NB4 (cell line): ENCODE results near the gene DTX3L.

ENCODE experiments used
- DNase-seq: peaks from one replicate; pipeline ENCODE4 v3.0.0; 2010; ENCODE audit warnings: low read depth
- H3K4me3 ChIP-seq: one replicate; pipeline ENCODE4 v1.5.1; 2011; ENCODE audit warnings: mild to moderate bottlenecking, low read depth, low read length, moderate library complexity
- MAX ChIP-seq: IDR thresholded peaks from 2 replicates; pipeline ENCODE4 v1.6.1; 2011; ENCODE audit warnings: low read depth, low read length
- MYC ChIP-seq: IDR thresholded peaks from 2 replicates; pipeline ENCODE4 v1.6.1; 2011; ENCODE audit warnings: low read depth, low read length
- POLR2A ChIP-seq: IDR thresholded peaks from 2 replicates; pipeline ENCODE4 v1.6.1; 2011; ENCODE audit warnings: mild to moderate bottlenecking; ENCODE audit not compliant: insufficient read length; ENCODE audit errors: extremely low read depth
- TF ChIP-seq, protein P1 (sequence below): IDR thresholded peaks from one replicate; pipeline ENCODE4 v1.5.1; 2012; ENCODE audit warnings: low read depth, low read length

The DTX3L gene

DNA sequence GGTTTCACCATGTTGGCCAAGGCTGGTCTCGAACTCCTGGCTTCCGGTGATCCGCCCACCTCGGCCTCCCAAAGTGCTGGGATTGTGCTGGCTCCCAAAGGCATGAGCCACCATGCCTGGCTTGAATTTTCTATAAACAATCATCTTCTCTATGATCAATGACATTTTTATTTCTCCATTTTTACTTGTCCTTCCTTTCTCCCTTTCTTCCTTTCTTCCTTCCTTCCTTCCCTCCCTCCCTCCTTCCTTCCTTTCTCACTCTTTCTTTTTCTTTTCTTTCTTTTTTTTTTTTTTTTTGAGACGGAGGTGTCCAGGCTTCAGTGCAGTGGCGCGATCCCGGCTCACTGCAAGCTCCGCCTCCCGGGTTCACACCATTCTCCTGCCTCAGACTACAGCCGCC, 40.8 kb upstream of the DTX3L start:
- no peak overlapping the region for H3K4me3 ChIP-seq
- DNase-seq = no peak
- no peak for TF ChIP-seq MYC
- TF ChIP-seq, protein P1, sequence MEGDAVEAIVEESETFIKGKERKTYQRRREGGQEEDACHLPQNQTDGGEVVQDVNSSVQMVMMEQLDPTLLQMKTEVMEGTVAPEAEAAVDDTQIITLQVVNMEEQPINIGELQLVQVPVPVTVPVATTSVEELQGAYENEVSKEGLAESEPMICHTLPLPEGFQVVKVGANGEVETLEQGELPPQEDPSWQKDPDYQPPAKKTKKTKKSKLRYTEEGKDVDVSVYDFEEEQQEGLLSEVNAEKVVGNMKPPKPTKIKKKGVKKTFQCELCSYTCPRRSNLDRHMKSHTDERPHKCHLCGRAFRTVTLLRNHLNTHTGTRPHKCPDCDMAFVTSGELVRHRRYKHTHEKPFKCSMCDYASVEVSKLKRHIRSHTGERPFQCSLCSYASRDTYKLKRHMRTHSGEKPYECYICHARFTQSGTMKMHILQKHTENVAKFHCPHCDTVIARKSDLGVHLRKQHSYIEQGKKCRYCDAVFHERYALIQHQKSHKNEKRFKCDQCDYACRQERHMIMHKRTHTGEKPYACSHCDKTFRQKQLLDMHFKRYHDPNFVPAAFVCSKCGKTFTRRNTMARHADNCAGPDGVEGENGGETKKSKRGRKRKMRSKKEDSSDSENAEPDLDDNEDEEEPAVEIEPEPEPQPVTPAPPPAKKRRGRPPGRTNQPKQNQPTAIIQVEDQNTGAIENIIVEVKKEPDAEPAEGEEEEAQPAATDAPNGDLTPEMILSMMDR = no peak
- no peak for TF ChIP-seq POLR2A
- no peak for TF ChIP-seq MAX

DNA sequence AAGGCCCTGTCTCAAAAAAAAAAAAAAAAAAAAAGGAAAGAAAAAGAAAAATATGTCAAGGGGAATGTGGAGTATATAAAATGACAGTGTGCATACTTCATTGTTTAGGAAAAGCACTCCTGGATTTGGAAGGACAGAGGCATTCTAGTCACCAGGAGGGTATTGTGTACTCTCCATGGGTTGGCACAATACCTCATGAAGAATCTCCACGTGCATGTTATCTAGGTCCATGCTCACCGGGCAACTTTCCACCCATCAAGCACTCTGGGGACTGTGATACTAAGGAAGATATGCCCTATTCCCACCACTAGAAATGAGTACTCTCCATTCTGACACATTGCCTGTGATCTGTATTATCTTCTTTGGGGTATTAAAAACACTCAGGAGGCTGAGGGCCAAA, 34.0 kb upstream of the DTX3L start:
- TF ChIP-seq MAX (no peak), POLR2A (no peak), MYC (no peak)
- TF ChIP-seq, protein P1 = no peak
- no peak for DNase-seq
- no peak overlapping the region for H3K4me3 ChIP-seq

DNA sequence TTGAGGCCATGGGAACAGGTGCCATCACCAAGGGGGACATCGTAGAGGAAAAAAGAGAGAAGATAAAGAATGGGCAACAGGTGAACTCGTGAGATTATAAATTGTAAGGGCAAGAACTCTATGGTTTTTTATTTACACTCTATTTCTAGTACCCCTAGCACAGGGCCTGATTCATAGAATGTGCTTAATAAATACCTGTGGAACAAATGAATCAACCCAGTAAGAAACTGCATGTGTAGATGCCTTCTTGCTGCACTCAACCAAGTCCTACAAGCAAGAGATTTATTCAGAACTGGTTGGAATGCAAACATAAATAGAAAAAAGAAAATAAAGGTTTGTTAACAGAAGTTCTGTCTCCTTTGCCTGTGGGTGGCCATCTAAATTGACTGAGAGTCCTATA, 30.7 kb upstream of the DTX3L start:
- no peak overlapping the region for H3K4me3 ChIP-seq
- DNase-seq = no peak
- TF ChIP-seq MYC (no peak), POLR2A (no peak), MAX (no peak)
- TF ChIP-seq, protein P1 = no peak

DNA sequence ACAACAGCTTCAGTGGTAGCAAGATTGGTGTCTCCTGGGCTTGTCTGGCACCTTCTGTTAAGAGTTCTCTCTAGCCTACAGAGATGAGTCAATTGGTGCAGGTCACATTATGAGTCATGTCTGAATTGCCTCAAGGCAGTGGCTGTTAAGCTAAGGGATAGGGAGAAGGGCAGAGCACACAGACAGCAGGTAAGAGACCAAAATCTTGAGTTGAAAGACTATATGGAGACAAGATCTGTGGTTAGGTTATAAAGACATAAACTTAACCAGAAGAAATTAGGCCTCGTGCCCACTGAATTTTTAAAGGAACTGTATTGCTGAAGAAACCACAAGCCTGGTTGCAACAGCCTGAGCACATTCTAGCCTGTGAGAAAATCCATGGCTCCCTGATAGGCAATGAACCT, 30.2 kb upstream of the DTX3L start:
- TF ChIP-seq POLR2A (no peak), MAX (no peak), MYC (no peak; the same call in 1 of the 2 replicates)
- TF ChIP-seq, protein P1 = no peak
- peak; percentile 89 for DNase-seq
- H3K4me3 ChIP-seq = no peak overlapping the region

DNA sequence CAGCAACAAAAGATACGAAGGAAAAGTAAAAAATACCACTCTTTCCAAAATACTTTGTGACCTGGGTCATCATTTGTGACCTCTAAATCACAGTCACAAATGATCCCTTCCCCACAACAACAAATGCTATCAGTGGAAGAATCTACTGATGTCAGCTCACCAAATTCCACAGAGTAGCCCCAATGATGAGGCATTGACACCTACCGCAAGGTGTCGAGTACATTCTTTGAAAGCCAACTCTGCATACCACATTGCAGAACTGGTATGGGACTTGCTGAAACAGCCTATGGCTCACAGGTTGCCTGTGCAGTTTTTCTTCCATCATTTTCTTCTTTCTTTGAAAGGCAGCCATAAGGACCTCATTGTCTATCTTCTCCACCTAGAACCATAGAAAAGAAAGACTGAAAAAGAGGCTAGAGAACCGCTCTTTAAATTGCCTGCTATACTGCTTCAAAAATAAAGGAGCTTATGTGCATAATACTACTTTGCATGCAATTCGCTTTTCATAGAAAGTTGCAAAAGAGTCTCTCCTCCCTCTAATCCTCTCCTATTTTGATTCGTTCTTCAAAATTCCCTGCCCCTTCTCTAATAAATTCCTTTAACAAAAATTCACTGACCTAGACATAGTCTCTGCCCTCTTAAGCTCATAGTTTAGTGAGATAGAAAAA, 28.0 kb upstream of the DTX3L start:
- no peak overlapping the region for H3K4me3 ChIP-seq
- no peak for DNase-seq
- TF ChIP-seq POLR2A = no peak
- TF ChIP-seq MYC = no peak
- TF ChIP-seq, protein P1 = no peak
- TF ChIP-seq MAX = no peak
